SK-N-SH treated with all-trans-retinoic acid at 6 μM for 48 hours (cell line): ENCODE results near the gene BRD2.
A peak's percentile ranks its signal among the peaks of the same experiment; 100 is the strongest.

Experiments
- ATAC-seq: fragments of 200-7000 bp; cut with Tn5 transposase; 3 replicates; pipeline ENCODE4 v1.9.1; 2020; ENCODE audit warnings: mild to moderate bottlenecking, moderate library complexity
- ARNTL ChIP-seq: fragments of 450-650 bp; formaldehyde crosslinking; IDR thresholded peaks from 2 replicates; pipeline ENCODE4 v1.5.0; 2020; ENCODE audit warnings: low read depth, mild to moderate bottlenecking, moderate library complexity, borderline replicate concordance
- BACH2 ChIP-seq: fragments of 250-450 bp; sonication (Bioruptor Pico); IDR thresholded peaks from 2 replicates; pipeline ENCODE4 v1.9.0; 2021; ENCODE audit warnings: mild to moderate bottlenecking, borderline replicate concordance
- ESRRG ChIP-seq: fragments of 250-450 bp; sonication (Bioruptor Pico); IDR thresholded peaks from 2 replicates; pipeline ENCODE4 v1.6.1; 2021; ENCODE audit warnings: mild to moderate bottlenecking
- GLIS3 ChIP-seq: fragments of 250-450 bp; sonication (Bioruptor Pico); IDR thresholded peaks from 2 replicates; pipeline ENCODE4 v1.5.0; 2020; ENCODE audit warnings: mild to moderate bottlenecking, moderate library complexity
- ISL1 ChIP-seq: fragments of 250-450 bp; sonication (Bioruptor Pico); IDR thresholded peaks from 2 replicates; pipeline ENCODE4 v2.1.2; 2022; ENCODE audit warnings: mild to moderate bottlenecking, moderate library complexity
- PATZ1 ChIP-seq: fragments of 250-450 bp; sonication (Bioruptor Pico); IDR thresholded peaks from 2 replicates; pipeline ENCODE4 v1.8.0; 2020; ENCODE audit warnings: mild to moderate bottlenecking, moderate library complexity, borderline replicate concordance
- POU6F1 ChIP-seq: fragments of 250-450 bp; sonication (Bioruptor Pico); IDR thresholded peaks from 2 replicates; pipeline ENCODE4 v1.8.0; 2021; ENCODE audit warnings: low read depth, mild to moderate bottlenecking, moderate library complexity, borderline replicate concordance
- PPARA ChIP-seq: fragments of 250-450 bp; sonication (Bioruptor Pico); IDR thresholded peaks from 2 replicates; pipeline ENCODE4 v1.5.0; 2020; ENCODE audit warnings: mild to moderate bottlenecking, borderline replicate concordance
- RARB ChIP-seq: fragments of 250-450 bp; sonication (Bioruptor Pico); IDR thresholded peaks from 2 replicates; pipeline ENCODE4 v1.8.0; 2021; ENCODE audit warnings: mild to moderate bottlenecking, moderate library complexity
- SNAI2 ChIP-seq: fragments of 250-450 bp; sonication (Bioruptor Pico); IDR thresholded peaks from 2 replicates; pipeline ENCODE4 v1.5.0; 2020; ENCODE audit warnings: mild to moderate bottlenecking, moderate library complexity
- TOX ChIP-seq: fragments of 250-450 bp; sonication (Bioruptor Pico); IDR thresholded peaks from 2 replicates; pipeline ENCODE4 v1.8.0; 2021; ENCODE audit warnings: mild to moderate bottlenecking, moderate library complexity, borderline replicate concordance
- ZC3H10 ChIP-seq: fragments of 250-450 bp; sonication (Bioruptor Pico); IDR thresholded peaks from 2 replicates; pipeline ENCODE4 v1.5.1; 2021; ENCODE audit warnings: mild to moderate bottlenecking, moderate library complexity
- ZFP3 ChIP-seq: fragments of 250-450 bp; sonication (Bioruptor Pico); IDR thresholded peaks from 2 replicates; pipeline ENCODE4 v1.5.0; 2020; ENCODE audit warnings: mild to moderate bottlenecking, moderate library complexity
- ZFP30 ChIP-seq: fragments of 450-650 bp; formaldehyde crosslinking; IDR thresholded peaks from 2 replicates; pipeline ENCODE4 v1.5.0; 2022; ENCODE audit warnings: mild to moderate bottlenecking, moderate library complexity
- ZNF565 ChIP-seq: fragments of 450-650 bp; formaldehyde crosslinking; conservative IDR thresholded peaks from 2 replicates; pipeline ENCODE4 v1.5.0; 2020; ENCODE audit warnings: low read depth, mild to moderate bottlenecking, moderate library complexity
- ZNF70 ChIP-seq: fragments of 450-650 bp; formaldehyde crosslinking; IDR thresholded peaks from 2 replicates; pipeline ENCODE4 v1.5.0; 2020; ENCODE audit warnings: mild to moderate bottlenecking, moderate library complexity
- ZNF8 ChIP-seq: fragments of 450-650 bp; formaldehyde crosslinking; IDR thresholded peaks from 2 replicates; pipeline ENCODE4 v1.5.0; 2020; ENCODE audit warnings: mild to moderate bottlenecking, moderate library complexity
- TF ChIP-seq, protein P1 (sequence below): fragments of 250-450 bp; sonication (Bioruptor Pico); IDR thresholded peaks from 2 replicates; pipeline ENCODE4 v1.5.0; 2020; ENCODE audit warnings: mild to moderate bottlenecking, moderate library complexity
- TF ChIP-seq, protein P2 (sequence below): fragments of 250-450 bp; sonication (Bioruptor Pico); IDR thresholded peaks from 2 replicates; pipeline ENCODE4 v1.5.1; 2021; ENCODE audit warnings: mild to moderate bottlenecking, moderate library complexity
- TF ChIP-seq, protein P3 (sequence below): fragments of 250-450 bp; sonication (Bioruptor Pico); IDR thresholded peaks from 2 replicates; pipeline ENCODE4 v1.5.1; 2020; ENCODE audit warnings: low read depth, mild to moderate bottlenecking, moderate library complexity

BRD2 gene

GRCh38 chr6:32982702-32983492, 14.5 kb downstream of the BRD2 start:
- peak; percentile 3 for ATAC-seq
- TF ChIP-seq POU6F1 (CRISPR knock-in tag) (no peak), GLIS3 (CRISPR knock-in tag) (no peak), TOX (no peak), ESRRG (CRISPR knock-in tag) (no peak), PATZ1 (CRISPR knock-in tag) (no peak), ZNF8 (CRISPR knock-in tag) (no peak), PPARA (CRISPR knock-in tag) (no peak), RARB (no peak), ZFP3 (no peak), ZNF70 (CRISPR knock-in tag) (no peak), SNAI2 (no peak), ISL1 (CRISPR knock-in tag) (no peak), ZC3H10 (no peak)
- TF ChIP-seq, protein P1, sequence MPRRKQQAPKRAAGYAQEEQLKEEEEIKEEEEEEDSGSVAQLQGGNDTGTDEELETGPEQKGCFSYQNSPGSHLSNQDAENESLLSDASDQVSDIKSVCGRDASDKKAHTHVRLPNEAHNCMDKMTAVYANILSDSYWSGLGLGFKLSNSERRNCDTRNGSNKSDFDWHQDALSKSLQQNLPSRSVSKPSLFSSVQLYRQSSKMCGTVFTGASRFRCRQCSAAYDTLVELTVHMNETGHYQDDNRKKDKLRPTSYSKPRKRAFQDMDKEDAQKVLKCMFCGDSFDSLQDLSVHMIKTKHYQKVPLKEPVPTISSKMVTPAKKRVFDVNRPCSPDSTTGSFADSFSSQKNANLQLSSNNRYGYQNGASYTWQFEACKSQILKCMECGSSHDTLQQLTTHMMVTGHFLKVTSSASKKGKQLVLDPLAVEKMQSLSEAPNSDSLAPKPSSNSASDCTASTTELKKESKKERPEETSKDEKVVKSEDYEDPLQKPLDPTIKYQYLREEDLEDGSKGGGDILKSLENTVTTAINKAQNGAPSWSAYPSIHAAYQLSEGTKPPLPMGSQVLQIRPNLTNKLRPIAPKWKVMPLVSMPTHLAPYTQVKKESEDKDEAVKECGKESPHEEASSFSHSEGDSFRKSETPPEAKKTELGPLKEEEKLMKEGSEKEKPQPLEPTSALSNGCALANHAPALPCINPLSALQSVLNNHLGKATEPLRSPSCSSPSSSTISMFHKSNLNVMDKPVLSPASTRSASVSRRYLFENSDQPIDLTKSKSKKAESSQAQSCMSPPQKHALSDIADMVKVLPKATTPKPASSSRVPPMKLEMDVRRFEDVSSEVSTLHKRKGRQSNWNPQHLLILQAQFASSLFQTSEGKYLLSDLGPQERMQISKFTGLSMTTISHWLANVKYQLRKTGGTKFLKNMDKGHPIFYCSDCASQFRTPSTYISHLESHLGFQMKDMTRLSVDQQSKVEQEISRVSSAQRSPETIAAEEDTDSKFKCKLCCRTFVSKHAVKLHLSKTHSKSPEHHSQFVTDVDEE, result no peak
- TF ChIP-seq, protein P2, sequence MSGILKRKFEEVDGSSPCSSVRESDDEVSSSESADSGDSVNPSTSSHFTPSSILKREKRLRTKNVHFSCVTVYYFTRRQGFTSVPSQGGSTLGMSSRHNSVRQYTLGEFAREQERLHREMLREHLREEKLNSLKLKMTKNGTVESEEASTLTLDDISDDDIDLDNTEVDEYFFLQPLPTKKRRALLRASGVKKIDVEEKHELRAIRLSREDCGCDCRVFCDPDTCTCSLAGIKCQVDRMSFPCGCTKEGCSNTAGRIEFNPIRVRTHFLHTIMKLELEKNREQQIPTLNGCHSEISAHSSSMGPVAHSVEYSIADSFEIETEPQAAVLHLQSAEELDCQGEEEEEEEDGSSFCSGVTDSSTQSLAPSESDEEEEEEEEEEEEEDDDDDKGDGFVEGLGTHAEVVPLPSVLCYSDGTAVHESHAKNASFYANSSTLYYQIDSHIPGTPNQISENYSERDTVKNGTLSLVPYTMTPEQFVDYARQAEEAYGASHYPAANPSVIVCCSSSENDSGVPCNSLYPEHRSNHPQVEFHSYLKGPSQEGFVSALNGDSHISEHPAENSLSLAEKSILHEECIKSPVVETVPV (CRISPR knock-in tag), result no peak

- ATAC-seq, result peak; percentile 27
- TF ChIP-seq, protein P3, sequence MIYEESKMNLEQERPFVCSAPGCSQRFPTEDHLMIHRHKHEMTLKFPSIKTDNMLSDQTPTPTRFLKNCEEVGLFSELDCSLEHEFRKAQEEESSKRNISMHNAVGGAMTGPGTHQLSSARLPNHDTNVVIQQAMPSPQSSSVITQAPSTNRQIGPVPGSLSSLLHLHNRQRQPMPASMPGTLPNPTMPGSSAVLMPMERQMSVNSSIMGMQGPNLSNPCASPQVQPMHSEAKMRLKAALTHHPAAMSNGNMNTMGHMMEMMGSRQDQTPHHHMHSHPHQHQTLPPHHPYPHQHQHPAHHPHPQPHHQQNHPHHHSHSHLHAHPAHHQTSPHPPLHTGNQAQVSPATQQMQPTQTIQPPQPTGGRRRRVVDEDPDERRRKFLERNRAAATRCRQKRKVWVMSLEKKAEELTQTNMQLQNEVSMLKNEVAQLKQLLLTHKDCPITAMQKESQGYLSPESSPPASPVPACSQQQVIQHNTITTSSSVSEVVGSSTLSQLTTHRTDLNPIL, result no peak
- TF ChIP-seq PPARA (CRISPR knock-in tag) (no peak), ZNF8 (CRISPR knock-in tag) (no peak), ESRRG (CRISPR knock-in tag) (no peak), ZFP30 (CRISPR knock-in tag) (no peak), PATZ1 (CRISPR knock-in tag) (no peak), BACH2 (CRISPR knock-in tag) (no peak), SNAI2 (no peak), ISL1 (CRISPR knock-in tag) (no peak), ZC3H10 (no peak), ZNF70 (CRISPR knock-in tag) (no peak), ZNF565 (CRISPR knock-in tag) (no peak), ZFP3 (no peak), ARNTL (CRISPR knock-in tag) (no peak), GLIS3 (CRISPR knock-in tag) (no peak)
- TF ChIP-seq, protein P1, result no peak
These were observed 15.1 kb downstream of the BRD2 start for GRCh38 chr6:32983493-32983848.
